K562 (cell line): ENCODE data around the gene MFSD12. TPM values are rescaled to one million over a fixed set of nuclear protein-coding genes. Genes with fewer than 3 reads are reported as not detected.

Experiments
- CBFB ChIP-seq: sonication (generic); formaldehyde crosslinking; IDR thresholded peaks from 2 replicates; pipeline ENCODE4 v1.4.0; 2020; ENCODE audit warnings: mild to moderate bottlenecking, missing genetic modification reagents
- FUS ChIP-seq: fragments of 200-400 bp; formaldehyde crosslinking; optimal IDR thresholded peaks from 2 replicates; pipeline ENCODE3; 2017; ENCODE audit warnings: low read depth, low read length
- POLR2H ChIP-seq: IDR thresholded peaks from 2 replicates; pipeline ENCODE4 v1.6.1; 2016; ENCODE audit warnings: missing genetic modification characterization, low read depth, mild to moderate bottlenecking, control low read depth, missing compliant biosample characterization, moderate library complexity
- RBFOX2 ChIP-seq: fragments of 200-400 bp; formaldehyde crosslinking; IDR thresholded peaks from 2 replicates; pipeline ENCODE4 v1.6.1; 2017; ENCODE audit warnings: low read depth, mild to moderate bottlenecking, low read length, moderate library complexity
- RBM22 ChIP-seq: fragments of 200-400 bp; formaldehyde crosslinking; IDR thresholded peaks from 2 replicates; pipeline ENCODE4 v1.6.1; 2018; ENCODE audit warnings: low read length, low read depth; ENCODE audit not compliant: poor library complexity, severe bottlenecking
- polyA plus RNA-seq, 8 experiments: library from polyadenylated mRNA; depleted of rRNA in 4 of 8; stranded (reverse) in 5 of 8; unstranded in 3 of 8; fragments of >200 nt; fragmentation: Nextera tagmentation in 2 of 8; fragmentation: Illumina TruSeq in 1 of 8; extraction: Ambion mirVana in 2 of 8; extraction: Trizol in 1 of 8; gene quantifications; 2 replicates each; pipeline versions ENCODE4 v1.2.1 to v1.2.3, GENCODE V29; 2011 to 2014; ENCODE audit warnings: inconsistent platforms in 1 of 8, missing spikeins in 1 of 8
- total RNA-seq, 7 experiments: library from RNA; depleted of rRNA in 6 of 7; stranded (reverse); fragments of >200 nt in 6 of 7; fragmentation: Illumina TruSeq in 2 of 7; extraction: Trizol in 2 of 7; gene quantifications; 2 replicates each; pipeline versions ENCODE4 v1.2.1 to v1.2.3, GENCODE V29; 2011 to 2021; ENCODE audit warnings: low replicate concordance in 1 of 7
- TF ChIP-seq, protein P1 (sequence below), 2 experiments: fragments of 150-350 bp in 1 of 2; IDR thresholded peaks; 2 replicates each; pipeline ENCODE4 v1.6.1; 2012 to 2016; ENCODE audit warnings: low read depth in 2 of 2, low read length in 2 of 2, mild to moderate bottlenecking in 1 of 2, moderate library complexity in 1 of 2

MFSD12 gene
- total and polyA plus RNA-seq, 9 of the 15 experiments (the other 6 are each of a cell fraction or from before 2014, with no cell fraction given) = 0.69 to 112 (median 31.8) TPM

DNA sequence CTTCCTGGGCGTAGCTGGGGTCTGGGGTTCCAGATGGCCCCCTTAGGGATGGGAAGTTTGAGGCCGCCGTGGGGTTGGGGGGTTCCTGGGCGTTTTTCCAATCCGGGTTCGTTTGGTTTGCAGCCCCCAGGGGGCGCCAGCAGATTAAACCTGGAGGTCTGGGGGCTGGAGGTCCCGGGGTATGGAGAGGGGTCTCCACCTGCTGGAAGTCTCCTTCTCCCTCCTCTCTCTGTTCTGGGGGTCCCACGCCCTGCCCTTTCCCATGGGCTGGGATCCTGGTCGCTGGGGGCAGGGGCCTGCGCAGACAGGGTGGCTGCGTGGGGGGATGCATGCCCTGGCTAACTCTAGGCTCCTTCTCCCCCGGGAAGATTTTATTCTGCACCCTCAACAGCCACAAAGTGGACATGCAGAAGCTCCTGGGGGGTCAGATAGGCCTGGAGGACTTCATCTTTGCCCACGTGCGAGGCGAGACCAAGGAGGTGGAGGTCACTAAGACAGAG is 28.8 kb upstream of the MFSD12 start (continued):
- TF ChIP-seq RBM22 = peak; percentile 34
- TF ChIP-seq RBFOX2 = peak; percentile 11
- TF ChIP-seq POLR2H = no peak
- no peak for TF ChIP-seq CBFB (CRISPR knock-in tag)
- TF ChIP-seq FUS = no peak
- TF ChIP-seq, protein P1, sequence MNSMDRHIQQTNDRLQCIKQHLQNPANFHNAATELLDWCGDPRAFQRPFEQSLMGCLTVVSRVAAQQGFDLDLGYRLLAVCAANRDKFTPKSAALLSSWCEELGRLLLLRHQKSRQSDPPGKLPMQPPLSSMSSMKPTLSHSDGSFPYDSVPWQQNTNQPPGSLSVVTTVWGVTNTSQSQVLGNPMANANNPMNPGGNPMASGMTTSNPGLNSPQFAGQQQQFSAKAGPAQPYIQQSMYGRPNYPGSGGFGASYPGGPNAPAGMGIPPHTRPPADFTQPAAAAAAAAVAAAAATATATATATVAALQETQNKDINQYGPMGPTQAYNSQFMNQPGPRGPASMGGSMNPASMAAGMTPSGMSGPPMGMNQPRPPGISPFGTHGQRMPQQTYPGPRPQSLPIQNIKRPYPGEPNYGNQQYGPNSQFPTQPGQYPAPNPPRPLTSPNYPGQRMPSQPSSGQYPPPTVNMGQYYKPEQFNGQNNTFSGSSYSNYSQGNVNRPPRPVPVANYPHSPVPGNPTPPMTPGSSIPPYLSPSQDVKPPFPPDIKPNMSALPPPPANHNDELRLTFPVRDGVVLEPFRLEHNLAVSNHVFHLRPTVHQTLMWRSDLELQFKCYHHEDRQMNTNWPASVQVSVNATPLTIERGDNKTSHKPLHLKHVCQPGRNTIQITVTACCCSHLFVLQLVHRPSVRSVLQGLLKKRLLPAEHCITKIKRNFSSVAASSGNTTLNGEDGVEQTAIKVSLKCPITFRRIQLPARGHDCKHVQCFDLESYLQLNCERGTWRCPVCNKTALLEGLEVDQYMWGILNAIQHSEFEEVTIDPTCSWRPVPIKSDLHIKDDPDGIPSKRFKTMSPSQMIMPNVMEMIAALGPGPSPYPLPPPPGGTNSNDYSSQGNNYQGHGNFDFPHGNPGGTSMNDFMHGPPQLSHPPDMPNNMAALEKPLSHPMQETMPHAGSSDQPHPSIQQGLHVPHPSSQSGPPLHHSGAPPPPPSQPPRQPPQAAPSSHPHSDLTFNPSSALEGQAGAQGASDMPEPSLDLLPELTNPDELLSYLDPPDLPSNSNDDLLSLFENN (IDR thresholded peaks at IDR 0.05; ENCODE audit: low read depth in 2 of 2, low read length in 2 of 2) = no peak
